HG02970 (cell line): ENCODE data around the gene YIPF2.

ENCODE experiments used
- ATAC-seq: cut with Tn5 transposase; IDR thresholded peaks from one replicate; pipeline ENCODE4 v1.9.1; 2021; ENCODE audit warnings: mild to moderate bottlenecking, moderate library complexity, moderate number of reproducible peaks; ENCODE audit not compliant: unreplicated experiment, low FRiP score

Gene YIPF2

GRCh38 chr19:10913716-10914340, 14.6 kb downstream of the YIPF2 start:
- no peak for ATAC-seq

GRCh38 chr19:10912619-10913018, 15.8 kb downstream of the YIPF2 start:
- no peak for ATAC-seq

- no peak for ATAC-seq
Measured at GRCh38 chr19:10911579-10912363, 16.7 kb downstream of the YIPF2 start.

GRCh38 chr19:10908380-10908960, 20.0 kb downstream of the YIPF2 start:
- no peak for ATAC-seq

GRCh38 chr19:10907925-10908324, 20.5 kb downstream of the YIPF2 start:
- no peak for ATAC-seq

GRCh38 chr19:10899151-10899653, 29.2 kb downstream of the YIPF2 start:
- ATAC-seq = no peak

- ATAC-seq = no peak
Measured at GRCh38 chr19:10898633-10899032, 29.8 kb downstream of the YIPF2 start.

- ATAC-seq = no peak
Measured at GRCh38 chr19:10896851-10897526, 31.4 kb downstream of the YIPF2 start.

GRCh38 chr19:10895920-10896319, 32.5 kb downstream of the YIPF2 start:
- no peak for ATAC-seq

GRCh38 chr19:10895363-10895762, 33.1 kb downstream of the YIPF2 start:
- ATAC-seq = no peak

GRCh38 chr19:10894911-10895213, 33.6 kb downstream of the YIPF2 start:
- no peak for ATAC-seq

- no peak for ATAC-seq
Measured at GRCh38 chr19:10892256-10892655, 36.2 kb downstream of the YIPF2 start.

- ATAC-seq = no peak
Measured at GRCh38 chr19:10891405-10892086, 36.9 kb downstream of the YIPF2 start.

- no peak for ATAC-seq
Measured at GRCh38 chr19:10889880-10890279, 38.6 kb downstream of the YIPF2 start.

GRCh38 chr19:10888421-10888866, 40.0 kb downstream of the YIPF2 start:
- no peak for ATAC-seq

GRCh38 chr19:10887616-10888367, 40.6 kb downstream of the YIPF2 start:
- ATAC-seq = no peak

GRCh38 chr19:10885201-10886169, 43.0 kb downstream of the YIPF2 start:
- no peak for ATAC-seq

GRCh38 chr19:10884274-10884673, 44.2 kb downstream of the YIPF2 start:
- ATAC-seq = no peak

- ATAC-seq = no peak
Measured at GRCh38 chr19:10882108-10882457, 46.4 kb downstream of the YIPF2 start.
